ENCODE data around the gene CCDC159. TPM values are rescaled to one million over a fixed set of nuclear protein-coding genes. Genes with fewer than 3 reads are reported as not detected.
"Not testable (repeated sequence)": the region's sequence is repeated elsewhere in the genome, so short reads cannot be mapped to it uniquely, and the experiment has no call there.

Gene CCDC159
- polyA plus RNA-seq (ENCODE audit: insufficient read length) = 7.6 TPM

GRCh38 chr19:11346104-11346940 is at the start of gene CCDC159, which contains the start of gene TMEM205:
Gene CCDC159 (plus strand): TSS chr19:11346519. CDS start chr19:11346607, 88 bp downstream.
Gene TMEM205 (minus strand): TSS chr19:11346268. CDS start chr19:11345619, 649 bp downstream.
- peak; percentile 82 for DNase-seq (ENCODE audit: low read depth)

GRCh38 chr19:11299946-11300810 is 46.1 kb upstream of the CCDC159 start:
- no peak for DNase-seq (ENCODE audit: low read depth)

- no peak for DNase-seq (ENCODE audit: low read depth)
Observed at GRCh38 chr19:11300811-11301120, 45.6 kb upstream of the CCDC159 start.

- no peak for DNase-seq (ENCODE audit: low read depth)
Observed at GRCh38 chr19:11304936-11305335, 41.4 kb upstream of the CCDC159 start.

- no peak for DNase-seq (ENCODE audit: low read depth)
Observed at GRCh38 chr19:11306337-11306736, 40.0 kb upstream of the CCDC159 start.

- not testable (repeated sequence) for DNase-seq (ENCODE audit: low read depth)
Observed at GRCh38 chr19:11320278-11320995, 25.9 kb upstream of the CCDC159 start.

- DNase-seq (ENCODE audit: low read depth) = no peak
Observed at GRCh38 chr19:11321191-11322126, 24.9 kb upstream of the CCDC159 start.

GRCh38 chr19:11322269-11323024 is 23.9 kb upstream of the CCDC159 start:
- DNase-seq (ENCODE audit: low read depth) = no peak

- DNase-seq (ENCODE audit: low read depth) = no peak
Observed at GRCh38 chr19:11323601-11324078, 22.7 kb upstream of the CCDC159 start.

GRCh38 chr19:11324079-11324661 is 22.1 kb upstream of the CCDC159 start:
- peak; percentile 34 for DNase-seq (ENCODE audit: low read depth)

GRCh38 chr19:11324748-11325389 is 21.4 kb upstream of the CCDC159 start:
- no peak for DNase-seq (ENCODE audit: low read depth)

GRCh38 chr19:11325544-11325943 is 20.8 kb upstream of the CCDC159 start:
- no peak for DNase-seq (ENCODE audit: low read depth)

GRCh38 chr19:11330127-11330526 is 16.2 kb upstream of the CCDC159 start:
- no peak for DNase-seq (ENCODE audit: low read depth)

GRCh38 chr19:11331502-11331901 is 14.8 kb upstream of the CCDC159 start:
- no peak for DNase-seq (ENCODE audit: low read depth)

GRCh38 chr19:11332822-11333221 is 13.5 kb upstream of the CCDC159 start:
- DNase-seq (ENCODE audit: low read depth) = no peak

- DNase-seq (ENCODE audit: low read depth) = not testable (repeated sequence)
Observed at GRCh38 chr19:11333838-11334237, 12.5 kb upstream of the CCDC159 start.

- DNase-seq (ENCODE audit: low read depth) = no peak
Observed at GRCh38 chr19:11335449-11336146, 10.7 kb upstream of the CCDC159 start.

- no peak for DNase-seq (ENCODE audit: low read depth)
Observed at GRCh38 chr19:11337080-11337479, 9.2 kb upstream of the CCDC159 start.

All from forelimb muscle (tissue), 1 donor.